HL-60/S4 treated with retinoic acid at 250 ng/mL for 4 days and 3 days (cell line): ENCODE data around the gene SLC35D3.
"Not testable (repeated sequence)": the region's sequence is repeated elsewhere in the genome, so short reads cannot be mapped to it uniquely, and the experiment has no call there.

Experiments used
- in situ Hi-C: fragments of 300-500 bp; cut with MboI; formaldehyde crosslinking; loops from 2 replicates; pipeline ENCODE4 v1.7.0; 2022; ENCODE audit warnings: low sequenced_read_pairs

Gene SLC35D3

GRCh38 chr6:136923116-136923953 lies 1.2 kb downstream of the SLC35D3 start:
- in situ Hi-C loops, result no loop called here

GRCh38 chr6:136923954-136924673 lies 2.0 kb downstream of the SLC35D3 start:
- in situ Hi-C loops, result no loop called here

- in situ Hi-C loops, result no loop called here
Measured at GRCh38 chr6:136926383-136926782, 4.3 kb downstream of the SLC35D3 start.

GRCh38 chr6:136927292-136927691 lies 5.2 kb downstream of the SLC35D3 start:
- in situ Hi-C loops, result no loop called here

- in situ Hi-C loops, result no loop called here
Measured at GRCh38 chr6:136930528-136930927, 8.4 kb downstream of the SLC35D3 start.

- in situ Hi-C loops, result no loop called here
Measured at GRCh38 chr6:136932599-136932998, 10.5 kb downstream of the SLC35D3 start.

- in situ Hi-C loops, result no loop called here
Measured at GRCh38 chr6:136945072-136945471, 23.0 kb downstream of the SLC35D3 start.

- in situ Hi-C loops, result no loop called here
Measured at GRCh38 chr6:136945711-136946121, 23.6 kb downstream of the SLC35D3 start.

GRCh38 chr6:136947037-136947436 lies 24.9 kb downstream of the SLC35D3 start:
- in situ Hi-C loops, result no loop called here

- in situ Hi-C loops, result not testable (repeated sequence)
Measured at GRCh38 chr6:136949957-136950356, 27.9 kb downstream of the SLC35D3 start.

GRCh38 chr6:136950436-136951126 lies 28.5 kb downstream of the SLC35D3 start:
- in situ Hi-C loops, result no loop called here

GRCh38 chr6:136952714-136953260 lies 30.7 kb downstream of the SLC35D3 start:
- in situ Hi-C loops, result no loop called here

GRCh38 chr6:136955123-136955522 lies 33.0 kb downstream of the SLC35D3 start:
- in situ Hi-C loops, result no loop called here

- in situ Hi-C loops, result no loop called here
Measured at GRCh38 chr6:136956590-136957544, 34.8 kb downstream of the SLC35D3 start.

GRCh38 chr6:136958168-136958567 lies 36.1 kb downstream of the SLC35D3 start:
- in situ Hi-C loops, result no loop called here

- in situ Hi-C loops, result no loop called here
Measured at GRCh38 chr6:136959471-136959891, 37.4 kb downstream of the SLC35D3 start.

GRCh38 chr6:136959935-136960334 lies 37.8 kb downstream of the SLC35D3 start:
- in situ Hi-C loops, result not testable (repeated sequence)

- in situ Hi-C loops, result no loop called here
Measured at GRCh38 chr6:136960781-136961180, 38.7 kb downstream of the SLC35D3 start.

GRCh38 chr6:136961848-136962247 lies 39.7 kb downstream of the SLC35D3 start:
- in situ Hi-C loops, result no loop called here

GRCh38 chr6:136962661-136963060 lies 40.6 kb downstream of the SLC35D3 start:
- in situ Hi-C loops, result no loop called here
